Posterior cingulate gyrus (tissue), 11 donors: ENCODE measurements around the gene IL33.
"Not testable (repeated sequence)": the region's sequence is repeated elsewhere in the genome, so short reads cannot be mapped to it uniquely, and the experiment has no call there.

Experiments
- DNase-seq, 10 donors: peaks; one replicate each; pipeline versions ENCODE4 v3.0.0 to v3.0.0-alpha.2; 2020 to 2021; ENCODE audit warnings: mixed read lengths in 3 of 10
- intact Hi-C: fragments of 100-400 bp; cut with DNase I; formaldehyde crosslinking; loops from one replicate; pipeline ENCODE4 v1.15.1; 2023

Gene IL33, protein sequence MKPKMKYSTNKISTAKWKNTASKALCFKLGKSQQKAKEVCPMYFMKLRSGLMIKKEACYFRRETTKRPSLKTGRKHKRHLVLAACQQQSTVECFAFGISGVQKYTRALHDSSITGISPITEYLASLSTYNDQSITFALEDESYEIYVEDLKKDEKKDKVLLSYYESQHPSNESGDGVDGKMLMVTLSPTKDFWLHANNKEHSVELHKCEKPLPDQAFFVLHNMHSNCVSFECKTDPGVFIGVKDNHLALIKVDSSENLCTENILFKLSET

GRCh38 chr9:6215562-6215961 lies at the start of gene IL33:
Gene IL33, plus strand, starts transcription at chr9:6215807. Its CDS starts 25,888 bp downstream, at chr9:6241695.
- no peak for DNase-seq
- intact Hi-C loops = no loop called here

- no peak for DNase-seq
- intact Hi-C loops = no loop called here
Observed at GRCh38 chr9:6171667-6172066, 43.9 kb upstream of the IL33 start.

GRCh38 chr9:6173914-6174313 lies 41.7 kb upstream of the IL33 start:
- intact Hi-C loops = no loop called here
- DNase-seq = no peak

- peak in 1 of 10 donors; percentile 22 for DNase-seq
- intact Hi-C loops = not testable (repeated sequence)
Observed at GRCh38 chr9:6182549-6183226, 32.9 kb upstream of the IL33 start.

DNA sequence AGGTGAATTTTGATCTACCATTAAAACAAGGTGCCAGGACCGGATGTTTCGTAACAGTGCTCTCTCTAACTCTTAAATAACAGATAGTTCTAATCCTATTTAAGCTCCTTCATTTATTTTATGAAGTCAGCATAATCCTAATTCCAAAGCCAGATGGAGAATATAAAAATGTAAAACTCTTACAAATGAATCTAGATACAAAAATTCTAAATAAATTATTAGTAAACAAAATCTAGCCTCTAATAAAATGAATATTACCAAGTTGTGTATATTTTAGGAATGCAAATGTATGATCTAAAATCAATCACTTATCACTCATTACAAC lies 32.4 kb upstream of the IL33 start:
- no peak for DNase-seq
- intact Hi-C loops = no loop called here

DNA sequence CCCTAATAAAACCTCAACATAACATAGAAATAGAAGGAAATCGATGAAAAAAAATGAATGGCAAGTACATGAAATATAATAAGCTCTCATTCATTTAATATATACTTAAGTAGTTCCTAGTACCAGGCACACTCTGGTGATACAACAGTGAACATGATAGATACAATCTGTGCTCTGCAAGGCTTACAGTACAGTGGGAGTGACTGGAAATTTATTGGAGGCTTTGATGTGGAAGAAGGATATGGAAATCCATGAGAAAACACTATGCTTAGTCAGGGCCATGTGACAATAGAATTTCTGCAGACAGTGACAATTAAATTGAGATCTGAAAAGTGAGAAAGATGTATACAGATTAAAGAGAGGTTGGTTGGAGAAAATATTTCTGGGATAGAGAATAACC lies 32.0 kb upstream of the IL33 start:
- intact Hi-C loops = no loop called here
- DNase-seq = no peak

GRCh38 chr9:6184749-6185645 lies 30.6 kb upstream of the IL33 start:
- DNase-seq = no peak
- intact Hi-C loops = no loop called here

- DNase-seq = no peak
- intact Hi-C loops = no loop called here
Observed at GRCh38 chr9:6186691-6187090, 28.9 kb upstream of the IL33 start.

GRCh38 chr9:6187272-6187671 lies 28.3 kb upstream of the IL33 start:
- intact Hi-C loops = no loop called here

GRCh38 chr9:6188466-6188865 lies 27.1 kb upstream of the IL33 start:
- peak in 1 of 10 donors; percentile 8 for DNase-seq
- intact Hi-C loops = no loop called here

More at GRCh38 chr9:6187272-6187671, 28.3 kb upstream of the IL33 start:
- DNase-seq = no peak

DNA sequence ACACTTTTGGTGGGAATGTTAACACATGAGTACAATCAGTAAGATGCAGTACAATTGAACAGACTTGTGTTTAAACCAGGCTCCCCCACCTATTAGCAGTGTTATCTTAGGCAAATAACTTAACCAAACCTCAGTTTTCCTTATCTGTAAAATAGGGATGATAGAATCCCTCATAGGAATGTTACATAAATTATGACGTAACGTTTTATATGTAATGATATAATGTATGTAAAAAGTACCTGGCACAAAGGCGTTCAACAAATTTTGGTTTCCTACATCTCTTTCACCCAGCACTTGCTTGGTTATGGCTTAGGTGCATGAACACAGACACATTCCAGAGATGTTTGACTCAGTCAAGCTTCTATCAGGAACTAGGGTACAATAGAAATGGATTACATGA lies 26.7 kb upstream of the IL33 start:
- intact Hi-C loops = no loop called here
- no peak for DNase-seq

- no peak for DNase-seq
- intact Hi-C loops = loop anchor here (10.0 kb wide), 1 partner anchor 400 kb away; no protein-coding TSS in a partner anchor
Observed at GRCh38 chr9:6194934-6195333, 20.7 kb upstream of the IL33 start.

- intact Hi-C loops = loop anchor here (2.0 to 10.0 kb wide), 2 partner anchors 111 to 401 kb away; no protein-coding TSS in a partner anchor
- peak in 1 of 10 donors; percentile 75 for DNase-seq
Observed at GRCh38 chr9:6195714-6196360, 19.8 kb upstream of the IL33 start.

DNA sequence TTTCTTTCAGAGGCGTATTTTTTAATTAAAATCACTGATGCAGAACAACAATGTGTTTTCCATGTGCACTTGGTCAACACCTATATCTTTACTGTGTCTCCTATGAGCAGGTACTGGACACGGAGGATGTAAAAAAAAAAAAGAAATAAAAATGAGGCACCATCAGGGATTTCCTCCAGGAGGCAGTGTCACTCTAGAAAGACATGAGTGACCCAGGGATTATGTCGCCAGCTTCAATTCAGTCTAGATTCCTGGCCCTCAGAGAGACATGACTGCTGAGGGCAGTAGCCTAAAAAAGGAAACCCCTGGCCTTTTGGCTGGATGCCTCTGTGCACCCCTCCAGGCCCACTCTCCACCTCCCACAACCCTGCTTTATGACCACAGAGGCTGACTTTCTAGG lies 18.3 kb upstream of the IL33 start:
- intact Hi-C loops = loop anchor here (2.0 to 10.0 kb wide), 2 partner anchors 109 to 403 kb away; no protein-coding TSS in a partner anchor

DNA sequence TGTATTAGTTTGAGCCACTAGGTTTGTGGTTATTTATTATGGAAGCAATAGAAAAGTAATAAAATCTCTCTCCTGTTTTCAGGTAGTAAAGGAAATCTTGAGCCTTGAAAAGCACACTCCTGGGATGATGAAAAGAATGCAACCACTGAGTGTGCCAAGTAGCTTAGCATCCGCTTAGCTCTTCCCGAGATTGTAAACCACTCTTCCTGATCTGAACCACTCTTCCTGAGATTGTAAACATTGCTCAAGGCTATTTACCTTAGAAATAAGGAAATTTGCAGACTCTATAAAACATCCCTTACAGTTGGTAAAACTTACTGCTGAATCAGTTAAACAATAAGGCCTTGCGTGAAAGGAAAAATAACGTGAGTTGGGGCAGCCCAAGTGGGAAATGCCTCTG lies 17.4 kb upstream of the IL33 start:
- no peak for DNase-seq
- intact Hi-C loops = loop anchor here (10.0 kb wide), 1 partner anchor 403 kb away; no protein-coding TSS in a partner anchor

More for the DNA sequence above, 18.3 kb upstream of the IL33 start:
- no peak for DNase-seq

GRCh38 chr9:6199596-6199995 lies 16.0 kb upstream of the IL33 start:
- intact Hi-C loops = loop anchor here (10.0 kb wide), 1 partner anchor 405 kb away; no protein-coding TSS in a partner anchor
- no peak for DNase-seq

DNA sequence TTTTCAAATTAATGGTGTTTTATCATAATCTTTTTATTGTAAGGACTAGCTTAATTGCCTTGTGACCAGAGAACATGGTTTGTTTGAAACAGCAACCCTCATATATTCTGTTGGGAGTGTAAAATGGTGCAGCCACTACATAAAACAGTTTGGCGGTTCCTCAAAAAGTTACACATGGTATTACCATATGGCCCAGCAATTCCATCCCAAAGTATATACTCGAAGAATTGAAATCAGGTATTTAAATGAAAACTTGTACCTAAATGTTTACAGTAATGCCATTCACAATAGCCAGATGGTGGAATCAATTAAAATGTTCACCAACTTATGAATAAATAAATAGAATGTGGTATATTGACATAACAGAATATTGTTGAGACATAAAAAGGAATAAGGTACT lies 14.8 kb upstream of the IL33 start:
- no peak for DNase-seq
- intact Hi-C loops = no loop called here

DNA sequence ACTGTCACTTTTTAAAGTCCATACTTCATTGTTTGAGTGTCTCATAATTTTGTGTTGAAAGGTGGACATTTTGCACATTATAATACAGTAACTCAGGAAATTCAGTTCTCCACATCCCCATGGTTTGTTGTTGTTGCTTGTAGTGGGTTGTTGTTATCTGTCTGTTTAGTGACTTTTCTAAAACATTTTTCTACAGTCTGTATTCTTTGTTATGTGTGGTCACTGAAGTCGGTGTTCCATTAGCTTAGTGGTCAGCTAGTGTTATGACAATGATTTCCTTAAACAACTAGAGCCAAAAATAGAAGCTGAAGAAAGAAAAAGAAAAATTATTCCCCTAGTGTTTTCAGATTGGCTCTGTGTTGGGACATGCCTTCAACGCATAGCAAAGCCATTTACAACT lies 5.6 kb upstream of the IL33 start:
- intact Hi-C loops = no loop called here

GRCh38 chr9:6212722-6213375 lies 2.8 kb upstream of the IL33 start:
- DNase-seq = no peak
- intact Hi-C loops = no loop called here

More for the DNA sequence above, 5.6 kb upstream of the IL33 start:
- DNase-seq = no peak

- intact Hi-C loops = no loop called here
- no peak for DNase-seq
Observed at GRCh38 chr9:6214434-6214833, 1.2 kb upstream of the IL33 start.
